Hematopoietic multipotent progenitor cell treated with erythropoietin and hydrocortisone succinate and interleukin-3 and kit ligand, for 8 days (in vitro differentiated cells): ENCODE measurements around the gene SMAD7.

Experiments
- DNase-seq: peaks from one replicate; pipeline ENCODE4 v3.0.0-alpha.2; 2015

The SMAD7 gene

DNA sequence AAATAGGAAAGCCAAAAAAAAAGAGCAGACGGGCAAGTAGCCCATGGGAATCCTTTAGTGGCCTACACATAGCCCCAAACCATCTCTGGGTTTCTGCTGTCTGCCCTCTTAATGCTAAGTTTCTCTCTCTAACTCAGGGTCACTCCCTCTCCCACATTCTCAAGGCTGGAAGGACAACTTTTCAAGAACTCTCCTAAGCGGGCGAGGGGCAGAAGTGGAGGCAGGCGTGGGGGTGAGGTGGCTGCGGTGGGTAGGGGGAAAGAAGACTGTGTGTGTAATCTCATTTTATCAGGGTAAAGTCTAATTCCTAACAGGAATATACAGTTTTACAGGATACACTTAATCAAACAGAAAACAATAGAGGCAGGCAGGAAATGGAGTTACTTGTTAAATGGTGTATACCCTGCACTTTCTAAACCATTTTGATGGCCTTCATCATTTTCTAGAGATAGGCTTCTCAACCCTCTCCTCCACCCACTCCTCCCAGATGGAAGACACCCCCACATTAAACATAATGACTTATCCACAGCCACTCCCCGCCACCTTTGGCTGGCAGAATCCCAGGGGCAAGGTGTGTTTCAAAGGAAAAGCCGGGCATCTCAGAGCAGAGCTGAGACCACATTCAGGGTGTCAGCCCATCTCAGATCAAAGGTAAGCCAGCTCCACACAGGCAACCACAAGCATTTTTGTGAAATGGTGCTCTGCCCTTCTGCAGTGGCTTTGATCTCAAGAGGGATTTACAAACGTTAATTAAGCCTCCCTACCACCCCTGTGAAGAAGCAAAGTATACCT lies 6.8 kb downstream of the SMAD7 start:
- no peak for DNase-seq

DNA sequence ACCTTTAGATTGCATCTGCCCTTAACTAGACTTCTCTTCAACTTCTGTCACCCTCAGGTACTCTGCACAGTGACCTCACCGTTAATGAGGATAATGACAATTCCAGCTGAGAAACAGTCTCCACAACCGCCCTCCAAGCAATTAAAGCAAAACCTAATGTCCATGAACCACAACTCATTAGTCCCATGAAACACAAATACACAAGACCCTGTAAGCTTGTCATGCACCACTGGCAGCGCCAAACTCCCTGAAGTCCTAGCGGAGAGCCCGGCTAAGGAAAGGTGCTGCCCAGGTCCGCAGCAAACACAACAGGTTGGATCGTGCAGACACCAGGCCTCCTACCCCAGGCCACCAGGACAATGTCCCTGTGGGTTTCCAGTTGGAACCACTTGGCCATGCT lies 7.4 kb downstream of the SMAD7 start:
- DNase-seq, result no peak

DNA sequence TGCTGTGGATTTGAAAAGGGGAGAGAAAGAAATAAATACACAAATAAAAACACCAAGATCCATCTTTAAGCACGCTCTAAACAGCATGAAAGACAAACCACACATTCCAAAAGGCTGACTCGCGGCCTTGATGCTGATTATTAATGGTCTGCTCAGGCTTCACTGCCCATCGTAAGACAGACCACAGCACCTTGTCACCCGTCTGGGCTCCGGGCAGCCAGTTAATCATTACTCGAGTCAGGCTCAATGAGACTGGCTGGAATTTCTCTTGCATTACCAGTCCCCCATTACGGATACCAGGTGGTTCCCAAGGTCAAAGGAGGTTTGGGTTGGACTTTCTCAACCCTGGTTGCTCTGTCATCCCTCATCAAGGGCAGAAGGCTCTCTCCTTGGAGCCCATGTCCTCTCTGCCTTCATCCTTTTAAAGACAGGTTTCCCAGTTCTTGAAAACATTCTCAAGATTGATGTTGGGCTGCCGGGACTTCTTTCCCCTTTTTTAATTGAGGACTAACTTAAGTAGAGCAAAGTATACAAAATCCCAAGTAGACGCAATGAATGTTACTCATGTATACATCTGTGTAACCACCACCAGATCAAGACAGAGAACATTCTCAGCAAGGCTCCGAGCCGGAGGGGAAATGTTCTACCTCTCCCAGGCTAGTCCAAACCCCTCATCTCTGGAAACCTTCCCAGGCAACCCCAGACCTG lies 8.1 kb downstream of the SMAD7 start:
- DNase-seq, result no peak

DNA sequence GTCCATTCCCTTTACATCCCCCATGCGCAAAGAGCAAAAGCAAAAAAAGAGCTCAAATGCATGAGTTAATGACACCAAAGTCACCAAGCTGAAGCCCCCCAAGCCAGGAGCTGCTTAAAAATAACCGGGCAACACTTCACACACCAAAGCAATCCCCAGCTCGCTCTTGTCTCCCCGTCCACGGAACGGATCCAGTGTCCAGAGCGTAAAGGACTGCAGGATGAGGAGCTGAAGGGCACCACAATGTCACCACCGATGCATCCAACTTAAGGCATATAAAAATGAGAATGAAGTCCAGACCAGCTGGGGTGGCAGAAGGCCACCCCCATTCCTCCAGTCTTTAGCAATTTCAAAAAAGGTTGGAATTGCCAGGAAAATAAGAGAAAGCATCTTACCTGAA lies 8.7 kb downstream of the SMAD7 start:
- no peak for DNase-seq

DNA sequence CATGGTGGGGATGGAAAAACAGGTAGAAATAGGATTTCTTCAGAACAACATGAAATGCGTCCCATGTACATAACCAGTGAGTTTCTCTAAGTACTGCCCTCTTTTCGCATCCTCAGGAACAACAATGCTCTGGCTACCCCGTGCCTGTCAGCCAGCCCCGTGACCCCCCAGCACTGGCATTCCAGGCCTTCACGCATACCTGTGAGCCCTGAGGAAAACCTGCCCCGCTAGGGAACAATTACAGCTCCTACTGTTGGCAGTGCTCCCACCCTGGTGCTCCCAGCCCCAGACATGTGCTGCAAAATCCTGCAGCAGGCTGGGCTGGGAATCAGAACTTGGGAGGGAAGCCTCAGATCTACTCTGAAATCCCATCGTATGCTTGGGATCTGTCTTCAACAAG lies 9.1 kb downstream of the SMAD7 start:
- no peak for DNase-seq

DNA sequence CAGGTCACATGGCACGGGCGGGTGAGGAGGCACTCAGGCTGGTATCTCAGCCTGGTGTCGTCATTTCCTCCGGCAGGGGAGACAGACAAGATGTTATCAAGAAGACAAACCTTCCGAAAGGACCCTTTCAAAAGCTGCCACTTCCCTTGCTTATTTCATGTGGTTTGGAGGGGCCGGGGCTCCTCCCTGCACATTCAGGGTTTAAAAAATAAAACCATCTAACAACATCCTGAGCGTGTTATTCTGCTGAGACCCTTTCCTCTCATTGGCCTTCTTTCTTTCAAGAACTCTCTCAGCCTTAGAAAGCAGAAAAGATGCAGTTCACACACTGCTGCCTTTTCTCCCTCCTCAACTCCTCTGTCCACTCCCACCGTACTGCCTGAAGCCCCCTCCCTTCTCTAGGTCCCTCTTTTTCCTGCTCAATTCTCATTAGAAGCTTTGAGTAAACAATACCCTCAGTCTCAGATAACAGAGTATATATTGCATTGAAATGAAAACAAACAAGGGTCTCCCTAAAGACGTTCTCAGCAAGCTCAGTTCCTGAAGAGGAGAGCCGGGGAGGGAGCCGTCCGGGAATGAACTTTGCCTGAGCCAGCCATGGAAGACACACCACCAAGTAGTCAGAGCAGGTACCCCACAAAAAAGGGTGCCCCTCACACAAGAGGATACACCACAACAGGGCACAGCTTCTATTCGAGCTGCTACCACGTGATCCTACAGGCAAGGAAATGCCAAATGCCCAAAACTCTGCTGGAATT lies 9.7 kb downstream of the SMAD7 start:
- DNase-seq, result peak; percentile 29

DNA sequence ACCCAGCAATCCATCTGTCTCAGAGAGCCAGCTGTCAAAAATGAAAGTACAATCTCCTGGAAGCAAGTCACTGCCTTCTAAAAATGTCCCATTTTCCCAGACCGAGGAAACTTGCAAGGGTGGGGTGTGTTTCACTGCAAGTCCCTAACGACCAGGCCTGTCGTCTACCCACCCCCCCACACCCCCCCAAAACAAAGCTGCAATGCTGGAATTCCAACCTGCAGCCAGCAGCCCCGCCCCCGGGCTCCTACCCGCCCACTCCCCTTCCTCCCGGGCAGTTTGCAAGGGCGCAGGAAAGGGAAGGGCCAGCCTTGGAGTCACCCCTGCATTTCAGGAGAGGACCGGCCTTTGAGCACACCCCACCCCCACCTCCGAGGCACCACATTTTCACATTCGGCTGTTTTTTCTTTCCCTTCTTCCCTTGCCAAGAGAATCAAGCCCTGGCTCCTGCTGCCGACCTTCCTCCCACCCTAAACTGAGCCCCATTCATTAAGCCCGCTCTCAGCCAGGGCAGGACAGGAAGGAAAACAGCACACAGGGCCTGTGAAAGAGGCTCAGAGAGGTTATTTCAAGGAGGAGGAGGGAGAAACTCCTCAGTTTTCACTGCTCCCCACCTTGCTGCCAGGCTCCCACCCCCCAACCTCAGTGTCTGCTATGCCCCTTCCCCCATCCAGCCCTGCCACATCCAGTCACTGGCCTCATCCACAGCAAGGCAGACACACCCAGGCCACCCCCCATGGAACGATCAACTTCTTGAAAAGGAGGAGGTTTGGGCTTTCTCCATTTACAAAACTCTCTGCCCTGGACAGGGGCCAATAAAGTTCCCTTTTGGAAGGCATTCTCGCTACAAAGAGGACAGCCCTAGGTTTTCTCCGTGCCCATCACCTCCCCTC lies 11.3 kb downstream of the SMAD7 start:
- no peak for DNase-seq

DNA sequence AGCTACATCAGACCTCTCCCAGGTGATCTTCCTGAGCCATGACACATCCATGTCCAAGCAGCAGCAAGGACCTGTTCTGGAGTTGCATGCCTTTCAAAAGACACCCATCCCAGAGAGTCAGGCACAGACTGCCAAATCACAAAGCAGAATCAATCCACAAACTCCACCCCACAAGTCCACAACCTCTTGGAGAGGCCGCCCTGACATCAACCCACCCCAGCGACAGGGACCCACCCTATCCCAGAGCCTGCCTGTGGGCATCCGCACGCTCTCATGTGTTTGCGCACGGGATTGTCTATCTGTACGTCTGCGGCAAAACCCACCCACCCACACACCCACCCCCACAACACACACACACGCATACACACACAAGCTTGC lies 11.9 kb downstream of the SMAD7 start:
- DNase-seq, result no peak

DNA sequence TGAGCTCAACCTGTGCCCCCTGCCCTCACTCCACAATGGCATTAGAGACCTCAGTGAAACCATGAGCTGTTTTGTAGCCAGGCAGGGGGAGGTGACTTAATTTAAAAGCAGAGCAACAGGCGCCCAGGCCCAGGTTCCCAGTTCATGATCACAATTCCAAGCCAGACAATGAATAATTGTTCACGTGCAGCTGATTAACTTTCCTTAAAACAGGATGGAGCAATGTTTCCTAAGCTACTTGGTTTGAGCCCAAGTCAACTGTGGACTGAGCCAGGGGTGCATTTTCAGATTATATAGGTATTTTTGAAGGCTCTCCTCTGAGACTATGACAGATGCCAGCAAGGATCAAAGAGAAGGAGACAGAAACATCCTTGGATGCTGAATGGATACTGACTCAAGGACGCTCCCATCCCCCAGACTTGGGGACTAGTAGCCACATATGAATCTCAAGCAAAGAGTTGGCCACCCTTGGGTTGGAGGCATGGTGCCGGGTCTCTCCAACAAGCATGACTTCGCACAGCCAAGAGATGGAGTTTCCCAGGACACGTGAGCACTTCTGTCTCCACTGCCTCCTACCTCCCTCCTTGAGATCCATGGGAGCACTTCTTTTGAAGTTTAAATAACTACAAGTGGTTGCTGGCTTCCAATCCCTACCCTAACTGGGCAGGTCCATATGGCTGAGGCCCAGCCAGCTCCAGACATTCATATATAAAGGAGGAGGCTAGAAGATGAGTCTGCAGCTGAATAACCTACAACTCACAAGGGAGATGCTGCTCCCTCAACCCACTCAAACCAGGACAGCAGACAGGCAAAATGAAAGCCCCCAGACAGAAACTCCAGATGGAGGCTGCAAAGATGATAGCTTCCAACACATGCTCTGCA lies 12.7 kb downstream of the SMAD7 start:
- DNase-seq, result no peak

DNA sequence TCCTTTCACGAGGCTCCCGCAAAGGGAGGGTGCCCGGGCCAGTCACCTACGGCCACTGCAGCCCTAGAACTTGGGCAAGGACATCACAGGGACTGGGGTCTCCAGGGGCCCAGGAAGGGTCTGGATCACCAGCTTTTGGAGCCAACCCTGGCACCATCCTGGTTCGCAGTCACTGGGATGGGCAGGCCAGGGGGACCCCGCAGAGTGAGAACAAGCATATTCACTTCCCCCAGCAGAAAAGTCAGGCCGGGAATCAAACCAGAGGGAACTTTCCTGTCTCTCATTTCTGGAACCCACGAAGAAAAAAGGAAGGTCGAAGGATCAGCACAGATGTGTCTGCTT lies 15.4 kb downstream of the SMAD7 start:
- no peak for DNase-seq

DNA sequence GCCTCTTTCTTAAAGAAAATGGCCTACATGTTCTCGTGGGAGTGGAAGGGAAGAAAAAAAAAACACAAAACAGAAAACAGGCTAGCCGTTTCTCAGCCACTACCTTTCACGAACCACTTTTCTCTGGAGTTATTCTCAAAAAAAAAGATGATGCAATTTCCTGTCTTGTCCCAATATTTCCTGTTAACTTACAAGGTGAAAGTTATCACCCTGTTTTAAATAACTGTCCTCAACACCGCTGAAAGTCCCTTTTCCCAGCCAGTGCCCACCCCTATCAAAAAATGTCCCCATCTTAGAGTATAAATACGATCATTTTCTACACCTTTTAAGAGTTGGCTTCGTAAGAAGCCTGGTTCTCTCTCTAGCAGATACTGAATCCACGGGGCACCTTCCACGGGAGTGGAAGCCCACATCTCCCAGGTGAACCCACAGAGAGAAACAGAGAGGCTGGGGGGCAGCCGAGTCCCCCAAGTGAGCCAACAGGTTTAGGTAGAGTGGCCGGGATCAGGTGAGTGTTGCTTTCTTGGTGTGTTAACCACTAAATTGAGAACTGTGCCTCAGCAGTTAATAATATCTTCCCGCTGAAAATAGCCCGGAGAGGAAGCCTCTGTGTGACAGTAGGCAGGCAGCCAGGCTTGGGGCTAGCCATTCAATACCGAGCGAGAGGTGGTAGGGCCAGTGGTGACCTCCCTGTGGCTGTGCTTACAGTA lies 15.9 kb downstream of the SMAD7 start:
- DNase-seq, result no peak

DNA sequence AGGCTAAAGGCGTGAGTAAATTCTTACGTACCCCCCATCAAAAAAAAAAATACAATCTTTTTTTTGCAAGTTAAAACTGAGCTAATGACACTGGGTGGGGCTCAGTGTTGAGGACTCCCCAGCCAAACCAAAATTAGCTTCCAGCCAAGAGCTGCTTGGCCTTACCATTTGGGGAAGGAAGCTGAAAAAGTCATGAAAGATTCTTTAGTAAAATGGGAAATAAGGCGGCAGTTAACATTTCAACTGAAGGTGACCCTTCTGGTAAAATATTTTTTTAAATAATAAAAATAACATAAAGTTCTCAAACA lies 16.4 kb downstream of the SMAD7 start:
- DNase-seq, result no peak

DNA sequence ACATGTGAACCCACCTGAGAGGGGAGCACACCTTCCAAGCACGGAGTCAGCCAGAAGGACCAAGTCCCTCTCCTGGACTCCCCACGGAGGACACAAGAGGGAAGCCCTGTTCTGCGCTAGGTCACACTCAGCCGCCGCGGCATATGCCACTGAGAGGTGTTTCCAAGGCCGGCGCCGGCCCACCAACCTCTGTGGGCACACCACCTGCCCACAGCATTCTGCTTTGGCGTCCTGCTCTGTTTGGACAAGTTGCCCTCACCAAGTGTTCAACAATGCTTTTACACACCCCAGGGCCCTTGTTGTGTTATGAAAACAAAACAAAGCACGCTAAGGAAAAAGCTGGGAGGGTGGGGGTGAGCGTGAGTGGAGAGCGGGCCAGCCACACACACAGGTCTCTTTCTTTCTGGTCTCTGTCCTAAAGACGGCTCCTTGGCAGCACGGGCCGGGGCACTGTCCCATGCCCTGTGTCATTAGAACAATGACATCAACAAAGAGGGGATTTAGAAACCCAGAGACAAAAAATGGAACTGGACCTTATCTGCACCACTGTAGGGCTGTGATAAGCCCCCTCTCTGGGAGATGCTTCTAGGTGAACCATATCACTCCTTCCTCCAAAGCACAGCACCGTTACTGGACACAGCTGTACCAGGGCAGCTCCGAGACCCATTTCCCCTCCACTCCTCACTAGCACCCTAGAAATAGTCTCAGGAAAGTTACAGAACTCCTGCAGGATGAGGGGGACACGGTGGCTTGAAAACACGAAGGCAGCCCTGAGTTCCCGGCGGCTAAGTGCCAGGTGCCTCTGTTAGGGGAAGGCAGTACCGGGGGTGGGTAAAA lies 17.0 kb downstream of the SMAD7 start:
- DNase-seq, result peak; percentile 16

DNA sequence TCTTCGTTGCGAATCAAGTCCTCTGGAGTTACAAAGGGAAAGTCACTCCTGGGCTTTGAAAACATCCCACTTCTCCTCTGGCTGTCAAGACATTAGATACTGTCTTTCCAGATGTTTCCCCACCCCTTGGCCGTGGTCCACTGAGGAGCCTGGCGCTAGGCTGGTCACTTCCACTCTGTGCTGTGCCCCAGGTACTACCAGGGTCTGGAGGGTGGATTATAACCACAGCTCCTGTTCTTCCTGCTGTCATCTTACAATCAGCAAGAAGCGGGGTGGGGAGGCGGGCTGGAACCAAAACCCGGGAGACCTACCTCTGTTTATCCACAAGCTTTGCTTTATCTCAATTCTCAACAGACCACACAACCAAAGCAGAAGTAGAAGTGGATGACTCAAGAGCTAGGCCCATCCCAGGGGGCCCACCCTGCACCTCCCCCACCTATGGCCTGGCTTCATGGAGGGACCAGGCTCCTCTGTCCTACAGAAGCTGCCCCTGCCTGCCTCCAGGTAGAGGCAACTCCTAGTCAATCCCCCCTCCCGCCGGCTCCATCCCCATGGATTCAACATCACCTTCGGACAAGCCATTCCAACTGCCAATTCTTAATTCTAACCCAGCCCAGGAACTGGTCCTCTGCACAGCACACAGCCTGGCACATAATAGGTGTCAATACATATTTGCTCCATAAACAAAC lies 17.8 kb downstream of the SMAD7 start:
- peak; percentile 14 for DNase-seq

DNA sequence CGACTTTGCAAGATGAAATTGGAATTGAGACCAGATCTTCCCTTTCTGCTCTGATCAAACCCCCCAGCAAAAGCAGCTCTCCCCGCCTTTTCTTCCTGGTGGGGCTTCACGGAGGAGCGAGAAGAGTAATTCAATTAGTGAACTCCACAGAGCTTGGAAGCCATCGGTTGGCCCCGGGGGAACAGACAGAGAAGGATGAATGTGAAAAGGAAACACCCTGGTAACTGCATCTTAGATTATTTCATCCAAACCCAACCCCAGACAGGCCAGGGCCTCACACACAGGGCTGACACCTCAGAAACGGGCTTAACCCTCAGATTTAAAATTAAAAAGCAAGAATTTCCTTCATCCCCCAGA lies 18.3 kb downstream of the SMAD7 start:
- DNase-seq, result no peak

DNA sequence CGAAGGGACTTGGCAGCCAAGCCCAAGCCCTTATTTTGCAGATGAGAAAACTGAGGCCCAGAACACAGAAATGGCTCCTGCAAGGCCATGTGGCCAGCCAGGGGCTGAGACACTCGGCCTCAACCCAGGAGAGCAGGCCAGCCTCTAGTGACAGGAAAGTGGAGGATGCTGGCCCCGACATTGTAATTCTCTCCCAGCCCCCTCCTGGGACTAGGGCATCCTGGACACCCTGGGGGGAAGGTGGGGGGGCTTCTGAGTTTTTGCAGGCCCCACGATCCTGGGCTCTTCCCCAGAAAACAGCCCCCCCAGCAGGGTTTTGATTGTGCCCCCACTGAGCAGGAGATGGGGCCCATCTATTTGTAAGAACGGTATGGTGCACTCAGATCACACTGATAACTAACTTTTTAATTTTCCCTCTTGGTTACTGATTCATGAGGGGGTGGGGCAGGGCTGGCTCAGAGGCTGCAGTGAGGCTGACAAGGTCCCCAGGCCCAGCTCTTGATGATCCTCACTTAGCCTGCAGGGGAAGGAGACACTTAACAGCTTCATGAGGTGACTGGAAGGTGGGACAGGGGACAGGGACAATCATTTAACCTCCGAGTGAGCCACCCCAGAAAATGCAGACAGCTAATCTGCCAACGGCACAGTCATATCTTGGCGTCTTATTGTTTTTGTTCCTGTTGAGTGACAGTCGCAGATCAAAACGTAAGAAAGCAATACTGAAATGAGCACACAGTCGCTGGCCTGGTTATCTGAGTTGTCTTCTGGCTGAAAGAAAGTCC lies 18.9 kb downstream of the SMAD7 start:
- DNase-seq, result no peak

DNA sequence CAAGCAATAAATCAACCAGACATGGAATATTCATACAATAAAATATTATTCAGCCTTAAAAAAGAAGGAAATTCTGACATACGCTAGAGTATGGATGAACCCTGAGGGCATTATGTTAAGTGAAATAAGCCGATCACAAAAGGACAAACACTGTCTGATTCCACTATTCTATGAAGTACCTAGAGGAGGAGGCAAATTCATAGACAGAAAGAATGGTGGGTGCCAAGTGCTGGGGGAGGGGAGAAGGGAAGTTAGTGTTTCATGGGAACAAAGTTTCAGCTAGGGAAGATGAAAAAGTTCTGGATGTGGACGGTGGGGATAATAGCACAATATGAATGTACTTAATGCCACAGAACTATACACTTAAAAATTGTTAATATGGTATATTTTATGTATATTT lies 19.8 kb downstream of the SMAD7 start:
- DNase-seq, result no peak

DNA sequence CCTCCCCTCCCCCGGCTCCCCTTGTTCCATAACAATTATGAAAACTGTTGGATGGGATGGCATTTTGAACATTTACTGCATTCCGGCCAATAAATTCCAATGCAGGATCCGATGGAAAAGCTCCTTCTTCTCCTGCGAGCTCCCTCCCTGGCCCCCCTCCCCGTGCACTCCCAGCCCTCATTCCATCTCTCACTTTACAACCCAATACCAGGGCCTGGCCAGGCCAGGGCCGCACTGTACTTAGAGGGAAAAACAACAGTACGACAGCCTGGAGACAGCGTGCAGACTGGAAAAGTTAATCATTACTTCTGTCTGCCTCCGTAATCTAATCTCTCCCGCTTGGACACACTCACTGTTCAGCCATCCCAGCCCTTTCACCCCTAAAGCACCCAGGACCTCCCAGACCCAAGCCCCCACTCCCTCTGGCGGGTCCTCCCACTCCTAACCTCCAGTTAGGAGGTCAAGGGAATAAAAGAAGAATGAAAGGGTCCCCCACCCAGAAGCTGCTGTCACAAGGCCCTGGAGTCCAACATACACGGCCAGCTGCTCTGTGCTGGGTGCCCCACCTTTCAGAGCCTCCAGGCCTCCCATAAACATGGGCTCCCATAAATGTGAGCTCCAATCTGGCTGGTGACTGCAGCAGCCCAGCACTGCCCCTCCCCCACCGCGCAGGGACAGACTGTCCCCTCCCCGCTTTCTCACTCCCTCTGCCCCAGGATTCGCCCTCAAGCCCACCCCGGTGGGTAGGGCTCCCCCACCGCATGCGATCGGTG lies 20.6 kb downstream of the SMAD7 start:
- no peak for DNase-seq
